ENCODE measurements around the gene ISX. TPM values are rescaled to one million over a fixed set of nuclear protein-coding genes. Genes with fewer than 3 reads are reported as not detected.

ISX gene
- total and polyA plus RNA-seq, 9 of the 15 experiments (the other 6 are each of a cell fraction or from before 2014, with no cell fraction given), result 0.03 to 0.36 (median 0.07) TPM

DNA sequence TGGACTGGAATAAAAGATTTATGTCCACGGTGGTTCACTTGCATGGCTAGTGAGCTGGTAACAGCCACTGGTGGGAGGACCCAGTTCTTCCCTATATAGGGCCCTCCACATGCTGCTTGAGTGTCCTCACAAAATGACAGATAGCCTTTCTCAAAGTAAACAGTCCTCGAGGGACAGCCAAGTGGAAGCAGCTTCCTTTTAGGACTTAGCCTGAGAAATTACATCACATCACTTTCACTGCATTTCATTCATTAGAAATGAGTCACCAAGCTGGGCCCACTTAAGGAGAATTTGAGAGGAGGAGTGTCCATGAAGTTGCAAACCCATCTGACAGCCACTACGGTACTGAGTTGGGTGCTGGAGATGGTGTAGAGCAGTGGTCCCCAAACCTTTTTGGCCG lies 7.0 kb downstream of the ISX start:
- no peaks in the 10 kb centered on the region for H4K20me1 ChIP-seq (replicated peaks; ENCODE audit: control insufficient read depth, insufficient read depth, low read length)
- POLR2A ChIA-PET, result interaction anchor here (0.7 kb wide), 1 partner anchor 30 kb away, joined by 3 read pairs; no protein-coding TSS in a partner anchor
- in situ Hi-C loops (cut with MboI) (no loop called here), intact Hi-C loops (cut with micrococcal nuclease) (no loop called here)
- H3K27me3 ChIP-seq (ENCODE audit: control insufficient read depth in 2 of 2, insufficient read depth in 2 of 2, low read length in 2 of 2), result no peaks in the 10 kb centered on the region
- no TSS peak for BruUV-seq (replicated peaks)
- no peaks in the 10 kb centered on the region for H3K9me1 ChIP-seq (ENCODE audit: control insufficient read depth, insufficient read depth, low read length)
- H3K27ac ChIP-seq (ENCODE audit: extremely low read depth, low read depth, low read length), result no peak overlapping the region
- no peak overlapping the region for H3K9ac ChIP-seq (ENCODE audit: insufficient read depth in 1 of 2, low read depth in 2 of 2, low read length in 2 of 2)
- H3K4me2 ChIP-seq (ENCODE audit: insufficient read depth, low read length), result no peak overlapping the region
- ATAC-seq (no peak), DNase-seq (ENCODE audit: extremely low read depth in 1 of 4, low spot score in 3 of 4) (peak in 1 of 4 experiments; percentile 7), FAIRE-seq (no peak)
- 32% methylated on average over 4 of the region's 4 CpGs for WGBS (ENCODE audit: insufficient coverage, low coverage, missing lambda C conversion rate)
- H3K9me3 ChIP-seq (replicated peaks; ENCODE audit: control insufficient read depth, insufficient read depth, low read depth, low read length), result no peaks in the 10 kb centered on the region
- CTCF ChIA-PET (ENCODE audit: low intra/inter-chr PET ratio), result no interaction called here
- H3K4me1 ChIP-seq (replicated peaks in 1 of 2; ENCODE audit: control insufficient read depth in 2 of 2, insufficient read depth in 2 of 2, low read length in 2 of 2), result peaks cover 0 to 8% of the 10 kb centered on the region in 2 experiments; a peak in 2 of 5 replicates
- no peak overlapping the region for H3K4me3 ChIP-seq
- no peak overlapping the region for H2AFZ ChIP-seq (ENCODE audit: low read depth, low read length)
- 0 out of 3 replicates have a peak, but pooled peaks cover 8% of the 10 kb centered on the region for H3K36me3 ChIP-seq (ENCODE audit: control insufficient read depth, insufficient read depth, low read length)
- no peaks in the 10 kb centered on the region for H3K79me2 ChIP-seq (ENCODE audit: control insufficient read depth, insufficient read depth, low read length)
- TF ChIP-seq ATF7 (IDR thresholded peaks at IDR 0.05), result 0 out of 2 replicates have a peak, but pooled peaks have one; percentile 28
- no peak for TF ChIP-seq SRSF7 (optimal IDR thresholded peaks at IDR 0.05; ENCODE audit: low read depth, low read length)
- TF ChIP-seq, protein P1, sequence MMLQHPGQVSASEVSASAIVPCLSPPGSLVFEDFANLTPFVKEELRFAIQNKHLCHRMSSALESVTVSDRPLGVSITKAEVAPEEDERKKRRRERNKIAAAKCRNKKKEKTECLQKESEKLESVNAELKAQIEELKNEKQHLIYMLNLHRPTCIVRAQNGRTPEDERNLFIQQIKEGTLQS (IDR thresholded peaks at IDR 0.05), result peak; percentile 81
- TF ChIP-seq, protein P1 (CRISPR knock-in tag; conservative IDR thresholded peaks at IDR 0.05), result no peak
- no peak for TF ChIP-seq MEF2D (tag; conservative IDR thresholded peaks at IDR 0.05; ENCODE audit: low read depth)
- TF ChIP-seq MIER1 (IDR thresholded peaks at IDR 0.05; ENCODE audit: low read depth), result no peak
- no peak for TF ChIP-seq HSF4 (CRISPR knock-in tag; IDR thresholded peaks at IDR 0.05; ENCODE audit: borderline replicate concordance)
- no peak for TF ChIP-seq PML (IDR thresholded peaks at IDR 0.05; ENCODE audit: low read length)
- TF ChIP-seq, protein P2, sequence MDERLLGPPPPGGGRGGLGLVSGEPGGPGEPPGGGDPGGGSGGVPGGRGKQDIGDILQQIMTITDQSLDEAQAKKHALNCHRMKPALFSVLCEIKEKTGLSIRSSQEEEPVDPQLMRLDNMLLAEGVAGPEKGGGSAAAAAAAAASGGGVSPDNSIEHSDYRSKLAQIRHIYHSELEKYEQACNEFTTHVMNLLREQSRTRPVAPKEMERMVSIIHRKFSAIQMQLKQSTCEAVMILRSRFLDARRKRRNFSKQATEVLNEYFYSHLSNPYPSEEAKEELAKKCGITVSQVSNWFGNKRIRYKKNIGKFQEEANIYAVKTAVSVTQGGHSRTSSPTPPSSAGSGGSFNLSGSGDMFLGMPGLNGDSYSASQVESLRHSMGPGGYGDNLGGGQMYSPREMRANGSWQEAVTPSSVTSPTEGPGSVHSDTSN (CRISPR knock-in tag; IDR thresholded peaks at IDR 0.05; ENCODE audit: low read depth), result no peak
- TF ChIP-seq, protein P2 (tag; conservative IDR thresholded peaks at IDR 0.05; ENCODE audit: low read depth), result 0 out of 2 replicates have a peak, but pooled peaks have one; percentile 23
- TF ChIP-seq, protein P3, sequence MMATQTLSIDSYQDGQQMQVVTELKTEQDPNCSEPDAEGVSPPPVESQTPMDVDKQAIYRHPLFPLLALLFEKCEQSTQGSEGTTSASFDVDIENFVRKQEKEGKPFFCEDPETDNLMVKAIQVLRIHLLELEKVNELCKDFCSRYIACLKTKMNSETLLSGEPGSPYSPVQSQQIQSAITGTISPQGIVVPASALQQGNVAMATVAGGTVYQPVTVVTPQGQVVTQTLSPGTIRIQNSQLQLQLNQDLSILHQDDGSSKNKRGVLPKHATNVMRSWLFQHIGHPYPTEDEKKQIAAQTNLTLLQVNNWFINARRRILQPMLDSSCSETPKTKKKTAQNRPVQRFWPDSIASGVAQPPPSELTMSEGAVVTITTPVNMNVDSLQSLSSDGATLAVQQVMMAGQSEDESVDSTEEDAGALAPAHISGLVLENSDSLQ (IDR thresholded peaks at IDR 0.05), result peak; percentile 34; the same call in 1 of the 2 replicates
- no peak for TF ChIP-seq GTF2E2 (tag; IDR thresholded peaks at IDR 0.05)
- TF ChIP-seq CREB1 (IDR thresholded peaks at IDR 0.05), result no peak
- TF ChIP-seq CREB1 (CRISPR knock-in tag; IDR thresholded peaks at IDR 0.05), result no peak
- TF ChIP-seq SMARCA5 (IDR thresholded peaks at IDR 0.05), result no peak
- TF ChIP-seq BRD4 (IDR thresholded peaks at IDR 0.05), result no peak
- TF ChIP-seq, protein P4, sequence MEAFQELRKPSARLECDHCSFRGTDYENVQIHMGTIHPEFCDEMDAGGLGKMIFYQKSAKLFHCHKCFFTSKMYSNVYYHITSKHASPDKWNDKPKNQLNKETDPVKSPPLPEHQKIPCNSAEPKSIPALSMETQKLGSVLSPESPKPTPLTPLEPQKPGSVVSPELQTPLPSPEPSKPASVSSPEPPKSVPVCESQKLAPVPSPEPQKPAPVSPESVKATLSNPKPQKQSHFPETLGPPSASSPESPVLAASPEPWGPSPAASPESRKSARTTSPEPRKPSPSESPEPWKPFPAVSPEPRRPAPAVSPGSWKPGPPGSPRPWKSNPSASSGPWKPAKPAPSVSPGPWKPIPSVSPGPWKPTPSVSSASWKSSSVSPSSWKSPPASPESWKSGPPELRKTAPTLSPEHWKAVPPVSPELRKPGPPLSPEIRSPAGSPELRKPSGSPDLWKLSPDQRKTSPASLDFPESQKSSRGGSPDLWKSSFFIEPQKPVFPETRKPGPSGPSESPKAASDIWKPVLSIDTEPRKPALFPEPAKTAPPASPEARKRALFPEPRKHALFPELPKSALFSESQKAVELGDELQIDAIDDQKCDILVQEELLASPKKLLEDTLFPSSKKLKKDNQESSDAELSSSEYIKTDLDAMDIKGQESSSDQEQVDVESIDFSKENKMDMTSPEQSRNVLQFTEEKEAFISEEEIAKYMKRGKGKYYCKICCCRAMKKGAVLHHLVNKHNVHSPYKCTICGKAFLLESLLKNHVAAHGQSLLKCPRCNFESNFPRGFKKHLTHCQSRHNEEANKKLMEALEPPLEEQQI (IDR thresholded peaks at IDR 0.05), result no peak
- TF ChIP-seq NFIX (CRISPR knock-in tag; IDR thresholded peaks at IDR 0.05; ENCODE audit: low read depth), result no peak
- no peak for TF ChIP-seq MXI1 (IDR thresholded peaks at IDR 0.05; ENCODE audit: low read depth, low read length)
